ENCODE measurements around the gene DPF3.

DPF3 gene

GRCh38 chr14:72893636-72894322 lies at the start of gene DPF3:
Gene DPF3, minus strand, starts transcription at chr14:72894101. Its CDS starts 13 bp downstream, at chr14:72894088.
- DNase-seq (ENCODE audit: low read depth in 3 of 3) = peak; percentile 84 to 92 (median 86)

- no peak for DNase-seq (ENCODE audit: low read depth in 3 of 3)
Observed at GRCh38 chr14:72942934-72943333, 49.0 kb upstream of the DPF3 start.

GRCh38 chr14:72941286-72941985 lies 47.5 kb upstream of the DPF3 start:
- no peak for DNase-seq (ENCODE audit: low read depth in 3 of 3)

DNA sequence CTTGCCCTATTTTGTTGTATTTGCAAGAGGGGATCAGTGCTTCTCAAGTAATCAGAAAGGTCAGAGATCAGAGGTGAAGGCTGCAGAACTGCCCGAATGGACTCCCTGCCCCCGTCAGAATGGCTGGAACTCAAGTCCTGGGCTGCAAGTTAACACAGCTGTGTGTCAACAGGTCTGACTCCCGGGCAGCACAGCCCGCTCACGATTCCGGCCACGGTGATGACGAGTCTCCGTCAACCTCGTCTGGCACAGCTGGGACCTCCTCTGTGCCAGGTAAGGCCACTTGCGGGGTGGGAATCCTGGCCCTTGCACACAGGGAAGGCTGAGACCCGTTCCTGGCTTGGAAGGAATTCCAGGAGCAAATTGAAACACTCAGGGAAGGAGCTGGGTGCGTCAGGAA lies 45.7 kb upstream of the DPF3 start:
- no peak for DNase-seq (ENCODE audit: low read depth in 3 of 3)

GRCh38 chr14:72932893-72933292 lies 39.0 kb upstream of the DPF3 start:
- no peak for DNase-seq (ENCODE audit: low read depth in 3 of 3)

DNA sequence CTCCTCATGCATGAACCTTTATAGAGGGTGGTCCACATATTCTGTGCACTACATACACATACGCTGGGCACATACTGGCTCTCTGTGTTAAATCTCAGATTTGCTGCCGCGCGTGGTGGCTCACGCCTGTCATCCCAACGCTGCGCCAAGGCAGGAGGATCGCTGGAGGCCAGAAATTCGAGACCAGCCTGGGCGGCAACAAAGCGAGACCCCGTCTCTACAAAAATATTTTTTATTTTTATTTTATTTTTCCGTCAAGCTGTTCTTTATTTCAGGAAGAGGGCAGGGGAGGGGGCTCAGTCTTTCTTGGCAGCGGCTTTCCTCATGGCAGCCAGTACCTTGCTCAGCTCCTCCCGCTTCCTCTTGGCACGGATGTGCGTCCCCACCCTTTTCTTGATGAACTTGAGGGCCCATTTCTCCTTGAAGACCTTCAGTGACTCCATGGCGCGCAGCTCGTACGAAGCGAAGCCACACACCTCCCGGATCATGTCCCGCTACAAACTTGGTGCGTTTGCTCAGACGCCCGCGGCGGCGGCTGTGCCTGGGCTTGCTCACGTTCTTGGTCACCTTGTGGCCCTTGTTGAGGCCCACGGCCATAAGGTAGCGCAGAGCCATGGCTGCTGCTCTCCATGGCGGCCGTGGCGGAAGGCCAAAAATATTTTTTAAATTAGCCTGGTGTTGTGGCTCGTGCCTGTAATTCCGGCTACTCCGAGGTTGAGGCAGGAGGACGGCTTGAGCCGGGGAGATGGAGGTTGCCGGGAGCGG lies 35.6 kb upstream of the DPF3 start:
- no peak for DNase-seq (ENCODE audit: low read depth in 3 of 3)

DNA sequence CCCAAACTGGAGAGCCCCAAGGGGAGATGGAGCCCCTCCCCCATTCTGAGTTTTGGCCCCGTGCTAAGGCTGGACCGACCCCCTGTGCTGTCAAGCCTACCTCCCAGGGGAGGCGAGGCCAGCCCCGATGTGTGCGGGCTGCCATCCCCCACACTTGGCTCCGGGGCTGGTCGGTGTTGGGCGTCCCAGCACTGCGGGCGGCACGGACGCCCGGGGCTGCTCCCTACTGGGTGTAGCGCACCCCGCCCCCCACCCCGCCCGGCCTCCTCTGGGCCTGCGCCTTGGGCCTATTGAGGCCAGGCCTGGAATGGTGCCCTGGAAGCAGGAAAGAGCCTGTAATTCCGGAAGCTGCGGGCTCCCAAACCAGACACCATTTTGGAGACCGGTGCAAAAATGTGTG lies 35.0 kb upstream of the DPF3 start:
- DNase-seq (ENCODE audit: low read depth in 3 of 3) = no peak

DNA sequence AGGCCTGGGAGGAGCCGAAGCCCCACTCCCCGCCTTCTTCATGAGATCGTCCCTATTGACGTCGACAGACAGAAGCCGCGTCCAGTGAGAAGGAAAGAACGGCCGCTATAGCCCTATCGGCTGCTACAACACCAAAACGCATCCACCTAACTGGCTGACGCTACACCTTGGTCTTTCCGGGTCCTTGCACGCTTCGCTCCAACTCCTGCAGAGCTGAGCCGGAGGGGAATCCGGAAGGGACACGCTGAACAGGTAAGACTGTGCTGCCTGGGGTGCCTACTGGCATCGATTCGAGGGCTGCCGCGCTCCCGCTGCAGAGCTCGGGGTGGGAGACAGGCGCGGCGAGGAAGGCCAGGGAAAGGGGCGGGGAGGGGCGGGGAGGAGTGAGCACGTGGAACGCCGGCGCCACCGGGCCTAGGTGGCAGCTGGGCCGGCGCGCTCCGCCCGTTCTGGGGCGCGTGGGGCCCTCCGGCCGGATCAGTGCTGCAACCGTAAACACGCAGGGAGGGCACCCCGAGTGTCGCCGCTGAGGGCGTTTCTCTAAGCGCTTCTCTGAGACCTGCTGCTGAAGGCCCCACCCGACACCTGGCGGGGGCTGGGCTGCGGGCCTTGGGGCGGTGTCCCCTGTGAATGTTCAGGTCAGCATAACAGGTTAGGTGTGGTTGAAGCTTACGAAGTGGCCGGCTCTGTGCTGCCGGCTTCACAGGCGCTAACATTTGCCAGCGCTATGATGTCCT lies 32.6 kb upstream of the DPF3 start, which contains the start of gene DCAF4:
Gene DCAF4 (plus strand): TSS at position 173 of the 737 bp plus-strand sequence. CDS start 11,515 bp downstream, outside the sequence.
- peak; percentile 84 to 94 (median 91) for DNase-seq (ENCODE audit: low read depth in 3 of 3)

DNA sequence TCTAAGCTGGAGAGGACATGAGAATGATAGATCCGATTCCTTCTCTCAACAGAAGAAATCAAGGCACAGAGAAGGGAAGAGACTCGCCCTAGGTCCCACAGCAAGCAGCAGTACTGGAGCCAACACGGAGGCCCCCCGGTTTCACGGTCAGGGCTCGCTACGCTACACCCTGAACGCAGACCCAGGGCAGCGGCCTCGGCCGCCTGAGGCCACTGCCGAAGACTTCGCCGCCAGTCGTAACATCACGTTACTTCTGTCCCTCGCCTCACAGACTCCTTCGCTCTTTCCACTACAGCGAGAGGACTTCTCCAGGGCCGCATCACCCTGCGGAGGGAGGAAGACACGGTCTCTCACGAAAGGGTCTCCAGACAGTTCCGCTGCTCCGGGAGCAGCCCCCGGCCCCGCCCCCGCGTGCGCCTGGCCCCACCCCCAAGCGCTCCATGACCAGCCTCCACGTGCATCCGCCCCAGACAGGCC lies 32.0 kb upstream of the DPF3 start:
- no peak for DNase-seq (ENCODE audit: low read depth in 3 of 3)

DNA sequence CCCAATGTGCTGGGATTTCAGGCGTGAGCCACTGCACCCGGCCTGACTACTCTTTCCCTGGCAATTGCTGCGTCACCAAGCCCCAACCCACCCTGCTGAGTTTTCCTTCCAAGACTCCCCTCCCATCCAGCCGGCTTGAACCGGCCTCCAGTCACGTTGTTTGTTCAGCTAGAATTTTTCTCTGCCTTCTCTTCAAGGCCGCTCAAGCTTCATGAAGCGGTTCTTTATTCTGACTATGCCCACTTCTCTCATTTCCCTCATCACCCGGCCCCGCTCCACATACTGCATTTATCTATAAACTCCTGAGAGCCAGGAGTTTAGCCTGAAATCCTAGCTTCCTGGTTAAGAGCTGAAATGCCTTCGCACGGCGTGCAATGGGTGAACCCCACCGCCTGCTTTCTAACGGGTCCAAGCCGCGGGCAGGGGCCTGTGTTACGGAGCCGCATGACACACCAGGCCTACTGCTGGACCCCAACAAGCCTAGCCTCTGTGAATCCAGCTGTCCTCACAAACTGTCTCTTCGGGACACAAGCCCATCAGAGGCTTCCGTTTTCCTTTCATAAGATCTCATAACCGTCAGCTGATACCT lies 31.4 kb upstream of the DPF3 start:
- DNase-seq (ENCODE audit: low read depth in 3 of 3) = no peak

DNA sequence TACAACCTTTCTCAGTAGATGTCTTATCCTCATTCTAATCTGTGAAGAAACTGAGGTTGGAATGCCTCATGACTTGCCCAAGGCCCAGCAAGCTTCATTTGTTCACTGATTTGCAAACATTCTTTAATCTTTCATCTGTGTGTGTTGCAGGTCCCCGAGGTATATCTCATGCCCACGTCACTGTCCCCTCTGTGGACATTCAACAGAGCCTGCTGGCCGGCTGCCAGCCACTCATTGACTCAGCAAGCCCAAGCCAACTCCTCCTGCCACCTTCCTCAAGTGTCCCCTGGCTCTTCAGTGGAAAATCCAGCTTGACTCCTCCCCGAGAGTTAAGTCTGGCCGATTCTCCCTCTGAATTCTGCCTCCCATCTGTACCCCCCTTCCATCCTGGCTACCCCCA lies 30.4 kb upstream of the DPF3 start:
- DNase-seq (ENCODE audit: low read depth in 3 of 3) = no peak

- DNase-seq (ENCODE audit: low read depth in 3 of 3) = no peak
Observed at GRCh38 chr14:72921396-72921795, 27.5 kb upstream of the DPF3 start.

DNA sequence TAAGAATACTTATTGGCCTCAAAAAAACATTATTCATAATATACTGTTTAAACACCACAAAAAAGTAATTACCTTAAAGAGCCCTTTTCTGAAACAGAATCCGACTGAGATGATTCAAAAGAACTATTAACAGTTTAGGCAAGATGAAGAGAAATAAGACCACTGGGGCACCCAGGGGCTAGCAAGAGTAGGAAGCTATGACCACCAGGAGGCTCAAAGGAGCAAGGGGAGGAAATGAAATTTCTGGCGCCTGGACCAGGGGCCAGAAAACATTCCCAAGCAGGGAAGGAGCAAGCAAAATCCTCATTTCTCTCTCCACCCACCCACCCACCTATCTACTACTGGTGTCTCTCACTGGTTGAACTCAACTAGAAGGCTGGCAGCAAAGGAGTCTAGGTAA lies 26.1 kb upstream of the DPF3 start:
- no peak for DNase-seq (ENCODE audit: low read depth in 3 of 3)

GRCh38 chr14:72917094-72917802 lies 23.3 kb upstream of the DPF3 start:
- no peak for DNase-seq (ENCODE audit: low read depth in 3 of 3)

DNA sequence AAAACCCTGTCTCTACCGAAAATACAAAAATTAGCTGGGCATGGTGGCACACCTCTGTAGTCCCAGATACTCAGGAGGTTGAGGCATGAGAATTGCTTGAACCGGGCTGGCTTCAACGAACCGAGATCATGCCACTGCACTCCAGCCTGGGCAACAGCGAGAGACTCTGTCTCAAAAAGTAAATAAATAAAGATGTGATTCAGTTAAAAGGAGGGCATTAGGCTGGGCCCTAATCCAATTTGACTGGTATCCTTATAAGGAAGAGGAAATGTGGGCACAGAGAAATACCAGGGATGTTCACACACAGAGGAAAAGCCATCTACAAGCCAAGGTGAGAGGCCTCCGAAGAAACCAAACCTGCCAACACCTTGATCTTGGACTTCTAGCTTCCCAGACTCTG lies 22.3 kb upstream of the DPF3 start:
- DNase-seq (ENCODE audit: low read depth in 3 of 3) = no peak

- no peak for DNase-seq (ENCODE audit: low read depth in 3 of 3)
Observed at GRCh38 chr14:72913809-72914208, 19.9 kb upstream of the DPF3 start.

DNA sequence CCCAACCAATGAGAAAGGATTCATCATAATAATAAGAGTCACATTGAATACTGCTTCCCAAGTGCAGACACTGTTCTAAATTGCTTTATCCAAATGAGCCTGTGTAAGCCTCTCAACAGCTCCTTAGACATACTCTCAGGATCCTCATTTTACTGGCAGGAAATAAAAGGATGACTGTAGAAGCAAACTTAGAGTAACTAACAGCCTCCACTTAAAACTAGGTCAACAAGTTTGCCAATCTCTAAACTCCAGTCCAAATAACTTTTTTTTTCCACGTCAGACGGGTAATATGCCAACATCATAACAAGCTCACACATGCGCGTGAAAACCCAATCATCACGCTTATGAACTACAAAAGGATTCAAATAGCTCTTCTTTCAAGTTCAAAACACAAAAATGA lies 15.3 kb upstream of the DPF3 start:
- DNase-seq (ENCODE audit: low read depth in 3 of 3) = no peak

DNA sequence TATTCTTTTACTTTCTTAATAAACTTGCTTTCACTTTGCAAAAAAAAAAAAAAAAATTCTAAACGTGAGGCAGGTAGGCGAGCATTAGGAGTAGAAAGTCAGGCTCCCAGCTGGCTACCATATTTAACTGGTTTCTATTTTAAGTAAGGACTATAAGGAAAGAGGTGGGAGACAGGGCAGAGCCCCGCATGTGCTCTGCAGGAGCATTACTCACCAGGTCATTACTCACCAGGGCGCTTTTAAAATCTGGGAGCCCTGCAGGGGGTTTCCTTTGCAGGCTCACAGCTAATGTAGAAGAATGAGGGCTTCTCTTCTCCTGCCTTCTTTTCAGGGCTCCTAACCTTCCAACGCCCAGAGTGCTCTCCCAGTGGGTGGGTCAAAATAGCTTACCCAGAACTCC lies 14.0 kb upstream of the DPF3 start:
- no peak for DNase-seq (ENCODE audit: low read depth in 3 of 3)

DNA sequence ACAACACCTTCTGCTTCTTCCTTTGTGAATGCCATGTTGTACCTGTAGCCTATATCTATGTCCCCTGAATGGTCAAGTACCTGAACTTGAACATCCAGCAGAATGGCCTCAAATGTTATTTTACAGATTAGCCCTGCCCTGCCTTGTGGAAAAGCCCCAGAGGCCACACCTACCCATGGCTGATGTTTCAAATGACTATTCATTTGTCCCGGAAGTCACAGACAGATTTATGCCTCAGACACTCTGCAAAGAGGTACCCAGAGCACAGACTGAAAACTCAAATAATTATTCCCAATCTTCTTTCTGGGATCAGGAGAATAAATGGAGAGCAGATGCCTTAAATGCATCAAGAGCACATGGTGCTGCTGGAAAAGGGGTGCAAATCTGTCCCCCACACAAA lies 13.0 kb upstream of the DPF3 start:
- DNase-seq (ENCODE audit: low read depth in 3 of 3) = no peak

DNA sequence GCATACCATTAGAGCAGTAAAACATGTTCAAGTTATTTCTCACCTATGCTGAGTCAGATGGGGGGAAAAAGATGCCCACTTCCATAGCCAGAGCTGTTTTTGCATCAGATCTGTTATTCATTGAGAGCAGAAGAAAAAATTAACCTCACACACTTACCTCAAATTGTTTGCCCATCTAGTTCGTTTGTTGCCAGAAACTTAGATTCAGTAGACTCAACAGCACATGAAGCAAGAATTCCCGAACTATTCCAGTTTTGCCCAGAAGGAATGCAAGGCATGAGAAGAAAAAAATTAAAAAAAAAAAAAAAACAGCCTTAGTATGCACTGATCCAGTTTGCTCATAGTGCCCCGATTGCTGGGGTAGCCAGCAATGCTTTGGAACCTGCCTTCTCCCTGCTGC lies 12.4 kb upstream of the DPF3 start:
- no peak for DNase-seq (ENCODE audit: low read depth in 3 of 3)
